Left kidney (tissue), 2 donors: Measurements from ENCODE around the gene CACNA1H. TPM values are rescaled to one million over a fixed set of nuclear protein-coding genes. Genes with fewer than 3 reads are reported as not detected.
"Not testable (repeated sequence)": the region's sequence is repeated elsewhere in the genome, so short reads cannot be mapped to it uniquely, and the experiment has no call there.

Source experiments
- DNase-seq: peaks from one replicate; pipeline ENCODE4 v3.0.0-alpha.2; 2013
- polyA plus RNA-seq: library from polyadenylated mRNA; unstranded; fragments of 120-200 nt; gene quantifications from one replicate; pipeline ENCODE4 v1.2.1, GENCODE V29; 2013; ENCODE audit not compliant: insufficient read length

The CACNA1H gene
- polyA plus RNA-seq, 1 donor = 17.0 TPM

- DNase-seq = no peak
These were observed 22.8 kb downstream of the CACNA1H start for GRCh38 chr16:1175566-1176279.

- no peak for DNase-seq
These were observed 23.5 kb downstream of the CACNA1H start for GRCh38 chr16:1176280-1176897.

- DNase-seq = no peak
These were observed 24.1 kb downstream of the CACNA1H start for GRCh38 chr16:1177053-1177452.

- DNase-seq = no peak
These were observed 24.8 kb downstream of the CACNA1H start for GRCh38 chr16:1177750-1178149.

- DNase-seq = no peak
These were observed 25.5 kb downstream of the CACNA1H start for GRCh38 chr16:1178295-1178910.

- DNase-seq = no peak
These were observed 27.9 kb downstream of the CACNA1H start for GRCh38 chr16:1180549-1181403.

GRCh38 chr16:1181404-1182315 is 28.8 kb downstream of the CACNA1H start:
- no peak for DNase-seq

- peak; percentile 82 for DNase-seq
These were observed 29.4 kb downstream of the CACNA1H start for GRCh38 chr16:1182316-1182671.

GRCh38 chr16:1182950-1183907 is 30.3 kb downstream of the CACNA1H start:
- DNase-seq = peak; percentile 82

GRCh38 chr16:1184156-1184868 is 31.4 kb downstream of the CACNA1H start:
- no peak for DNase-seq

- DNase-seq = no peak
These were observed 32.1 kb downstream of the CACNA1H start for GRCh38 chr16:1184980-1185379.

- DNase-seq = not testable (repeated sequence)
These were observed 32.7 kb downstream of the CACNA1H start for GRCh38 chr16:1185460-1186207.

GRCh38 chr16:1188432-1189189 is 35.7 kb downstream of the CACNA1H start:
- DNase-seq = peak; percentile 65

- no peak for DNase-seq
These were observed 36.5 kb downstream of the CACNA1H start for GRCh38 chr16:1189455-1189854.

- DNase-seq = not testable (repeated sequence)
These were observed 37.9 kb downstream of the CACNA1H start for GRCh38 chr16:1190789-1191188.

- DNase-seq = no peak
These were observed 39.6 kb downstream of the CACNA1H start for GRCh38 chr16:1192384-1193073.

- no peak for DNase-seq
These were observed 40.4 kb downstream of the CACNA1H start for GRCh38 chr16:1193143-1193824.
